PFSK-1 (cell line): ENCODE measurements around the gene RRM2.

Experiments
- POLR2AphosphoS5 ChIP-seq: IDR thresholded peaks from 2 replicates; pipeline ENCODE4 v1.6.1; 2012; ENCODE audit warnings: low read depth, mild to moderate bottlenecking, control low read depth, low read length, moderate library complexity
- REST ChIP-seq, 2 experiments: IDR thresholded peaks; 2 replicates each; pipeline versions ENCODE4 v1.6.1 to v1.8.0; 2011 to 2012; ENCODE audit warnings: low read depth in 2 of 2, low read length in 2 of 2, control low read depth in 1 of 2, inconsistent platforms in 1 of 2, mild to moderate bottlenecking in 1 of 2, moderate library complexity in 1 of 2; ENCODE audit not compliant: insufficient read depth in 1 of 2
- SIN3A ChIP-seq: IDR thresholded peaks from 2 replicates; pipeline ENCODE4 v1.6.1; 2012; ENCODE audit warnings: mild to moderate bottlenecking, low read length, moderate library complexity, borderline replicate concordance; ENCODE audit not compliant: insufficient read depth
- TAF1 ChIP-seq: IDR thresholded peaks from 2 replicates; pipeline ENCODE4 v1.6.1; 2012; ENCODE audit warnings: low read length, control low read depth, borderline replicate concordance; ENCODE audit not compliant: insufficient read depth

- no peak for TF ChIP-seq TAF1
- TF ChIP-seq REST (IDR thresholded peaks at IDR 0.05; ENCODE audit: insufficient read depth in 1 of 2, low read depth in 2 of 2, low read length in 2 of 2) = no peak
- TF ChIP-seq SIN3A = no peak
- peak; percentile 66; the same call in 1 of the 2 replicates for TF ChIP-seq POLR2AphosphoS5
Measured at GRCh38 chr2:10135296-10136089, 13.0 kb downstream of the RRM2 start.
